Stomach (tissue), 9 donors: ENCODE results near the gene CC2D2B. TPM values are rescaled to one million over a fixed set of nuclear protein-coding genes. Genes with fewer than 3 reads are reported as not detected.
A peak's percentile ranks its signal among the peaks of the same experiment; 100 is the strongest.

Experiments
- DNase-seq, 2 donors: peaks; one replicate each; pipeline versions ENCODE4 v3.0.0 to v3.0.0-alpha.2; 2013 to 2019
- H3K27ac ChIP-seq, 5 donors: fragments of 200-600 bp in 4 of 5; sonication (generic) in 4 of 5; one replicate each; pipeline ENCODE4 v1.5.1; 2013 to 2019; ENCODE audit warnings: mild to moderate bottlenecking in 1 of 5, moderate library complexity in 1 of 5
- H3K27me3 ChIP-seq, 3 donors: fragments of 200-600 bp; sonication (generic); one replicate each; pipeline ENCODE4 v1.5.1; 2017 to 2019; ENCODE audit warnings: mixed run types in 1 of 3
- H3K36me3 ChIP-seq, 4 donors: fragments of 200-600 bp; sonication (generic); 1 replicate in 3 of 4; 2 replicates in 1 of 4; pipeline ENCODE4 v1.5.1; 2016 to 2019
- H3K4me1 ChIP-seq, 4 donors: fragments of 200-600 bp; sonication (generic); one replicate each; pipeline ENCODE4 v1.5.1; 2016 to 2019
- H3K4me3 ChIP-seq, 4 donors: fragments of 200-600 bp; sonication (generic) in 3 of 4; one replicate each; pipeline ENCODE4 v1.5.1; 2016 to 2019; ENCODE audit warnings: mild to moderate bottlenecking in 1 of 4
- H3K9me3 ChIP-seq, 4 donors: fragments of 200-600 bp; sonication (generic); one replicate each; pipeline ENCODE4 v1.5.1; 2016 to 2019
- CTCF ChIP-seq, 7 experiments: fragments of 450-650 bp in 4 of 7; fragments of 200-600 bp in 3 of 7; sonication (generic) in 3 of 7; IDR thresholded peaks; one replicate each; pipeline ENCODE4 v1.5.1; 2016 to 2019; ENCODE audit warnings: antibody characterized with exemption in 7 of 7, control low read depth in 2 of 7, mild to moderate bottlenecking in 1 of 7
- EP300 ChIP-seq: sonication (generic); formaldehyde crosslinking; IDR thresholded peaks from one replicate; pipeline ENCODE4 v1.6.1; 2017; ENCODE audit warnings: antibody characterized with exemption
- POLR2A ChIP-seq, 4 donors: fragments of 450-650 bp; IDR thresholded peaks; one replicate each; pipeline ENCODE4 v1.6.1; 2016; ENCODE audit warnings: antibody characterized with exemption in 4 of 4, control low read depth in 2 of 4, mild to moderate bottlenecking in 1 of 4, moderate library complexity in 1 of 4
- POLR2AphosphoS5 ChIP-seq, 3 donors: sonication (generic); formaldehyde crosslinking; IDR thresholded peaks; one replicate each; pipeline ENCODE4 v1.6.1; 2016; ENCODE audit warnings: antibody characterized with exemption in 3 of 3
- whole genome bisulfite sequencing, 5 donors: extraction: QIAGEN DNeasy Blood & Tissue Kit in 3 of 5; methylation state at CpG; one replicate each; pipeline versions ENCODE4 v1.1.5 to v1.1.7; 2013 to 2018; 5-methylcytosine and 5-hydroxymethylcytosine counted together
- intact Hi-C: fragments of 100-400 bp; cut with DNase I; formaldehyde crosslinking; loops from one replicate; pipeline ENCODE4 v1.15.1; 2023; ENCODE audit warnings: low total_unique reads
- polyA plus RNA-seq, 3 donors: library from polyadenylated mRNA; stranded (reverse); fragments of 200-250 nt; gene quantifications; one replicate each; pipeline ENCODE4 v1.2.3, GENCODE V29; 2013
- total RNA-seq, 5 donors: library from RNA; depleted of rRNA; stranded (reverse); fragments of >200 nt; gene quantifications; one replicate each; pipeline versions ENCODE4 v1.1.0 to v1.2.3, GENCODE V29; 2014 to 2016
- donor health status: healthy with polysubstance abuse.
- donor health status: Bipolar disorder and iron deficiency.
- donor health status: healthy.

CC2D2B gene
- total and polyA plus RNA-seq, 8 donors = 0.12 to 9.2 (median 1.2) TPM; not detected in 3

GRCh38 chr10:95941115-95941514 is 33.3 kb downstream of the CC2D2B start:
- no peak overlapping the region for H3K4me3 ChIP-seq
- H3K36me3 ChIP-seq = no peaks in the 10 kb centered on the region
- TF ChIP-seq POLR2A (IDR thresholded peaks at IDR 0.05) = no peak
- no peak overlapping the region for H3K27ac ChIP-seq
- H3K9me3 ChIP-seq = peaks cover 0 to 17% (median 14%) of the 10 kb centered on the region in 4 donors
- intact Hi-C loops = no loop called here
- 75 to 85% (median 79%) methylated on average over 4 of the region's 4 CpGs for WGBS, 5 donors
- H3K4me1 ChIP-seq = no peaks in the 10 kb centered on the region
- no peaks in the 10 kb centered on the region for H3K27me3 ChIP-seq
- no peak for DNase-seq

GRCh38 chr10:95963202-95963990 is 55.6 kb downstream of the CC2D2B start:
- WGBS, 5 donors = 40 to 51% (median 47%) methylated on average over 7 of the region's 7 CpGs
- TF ChIP-seq POLR2A (IDR thresholded peaks at IDR 0.05) = no peak
- no peak for TF ChIP-seq POLR2AphosphoS5 (IDR thresholded peaks at IDR 0.05)
- TF ChIP-seq EP300 = no peak
- no peak for TF ChIP-seq CTCF (IDR thresholded peaks at IDR 0.05)
- Histone ChIP-seq H3K27me3 (no peaks in the 10 kb centered on the region), H3K4me3 (no peak overlapping the region), H3K4me1 (no peaks in the 10 kb centered on the region), H3K27ac (no peak overlapping the region), H3K9me3 (peaks cover 4 to 23% (median 14%) of the 10 kb centered on the region in 4 donors), H3K36me3 (no peaks in the 10 kb centered on the region)
- DNase-seq = no peak
- intact Hi-C loops = no loop called here

GRCh38 chr10:95963991-95964389 is 56.2 kb downstream of the CC2D2B start:
- Histone ChIP-seq H3K27me3 (no peaks in the 10 kb centered on the region), H3K9me3 (peaks cover 4 to 19% (median 12%) of the 10 kb centered on the region in 4 donors), H3K4me1 (no peaks in the 10 kb centered on the region), H3K27ac (no peak overlapping the region), H3K4me3 (no peak overlapping the region), H3K36me3 (no peaks in the 10 kb centered on the region)
- DNase-seq = no peak
- intact Hi-C loops = no loop called here
- no peak for TF ChIP-seq EP300
- TF ChIP-seq POLR2A (IDR thresholded peaks at IDR 0.05) = no peak
- TF ChIP-seq POLR2AphosphoS5 (IDR thresholded peaks at IDR 0.05) = no peak
- TF ChIP-seq CTCF (IDR thresholded peaks at IDR 0.05) = no peak
- 68 to 90% (median 85%) methylated on average over 1 of the region's 1 CpG for WGBS, 5 donors

GRCh38 chr10:95964756-95965155 is 57.0 kb downstream of the CC2D2B start:
- Histone ChIP-seq H3K27ac (no peak overlapping the region), H3K4me1 (no peaks in the 10 kb centered on the region), H3K27me3 (no peaks in the 10 kb centered on the region), H3K9me3 (peaks cover 3 to 11% (median 7%) of the 10 kb centered on the region in 4 donors), H3K4me3 (no peak overlapping the region), H3K36me3 (no peaks in the 10 kb centered on the region)
- peak in 1 of 2 donors; percentile 5 for DNase-seq
- no peak for TF ChIP-seq EP300
- TF ChIP-seq CTCF (IDR thresholded peaks at IDR 0.05) = no peak
- TF ChIP-seq POLR2AphosphoS5 (IDR thresholded peaks at IDR 0.05) = no peak
- TF ChIP-seq POLR2A (IDR thresholded peaks at IDR 0.05) = no peak
- WGBS, 5 donors = 90 to 100% (median 95%) methylated on average over 1 of the region's 1 CpG
- intact Hi-C loops = no loop called here
